SK-MEL-5 (cell line): Measurements from ENCODE around the gene TOMM22. TPM values are rescaled to one million over a fixed set of nuclear protein-coding genes. Genes with fewer than 3 reads are reported as not detected.
A peak's percentile ranks its signal among the peaks of the same experiment; 100 is the strongest.

Experiments
- DNase-seq: peaks from one replicate; pipeline ENCODE4 v3.0.0-alpha.2; 2016; ENCODE audit warnings: low read depth, low spot score
- in situ Hi-C: cut with HindIII; loops from 2 replicates; pipeline ENCODE4 v1.10.0; 2016; ENCODE audit warnings: low sequenced_read_pairs, high pct_unique_total_duplicates, low pct_unique_long_range_greater_than_20kb
- total RNA-seq: library from RNA; depleted of rRNA; stranded (reverse); fragments of >200 nt; shearing (Covaris generic); gene quantifications from 2 replicates; pipeline ENCODE4 v1.2.3, GENCODE V29; 2014

TOMM22 gene
- total RNA-seq, 1 experiment from 2014 or later = 78.4 TPM

GRCh38 chr22:38685761-38686160, 4.0 kb downstream of the TOMM22 start:
- in situ Hi-C loops = no loop called here
- DNase-seq = no peak

DNA sequence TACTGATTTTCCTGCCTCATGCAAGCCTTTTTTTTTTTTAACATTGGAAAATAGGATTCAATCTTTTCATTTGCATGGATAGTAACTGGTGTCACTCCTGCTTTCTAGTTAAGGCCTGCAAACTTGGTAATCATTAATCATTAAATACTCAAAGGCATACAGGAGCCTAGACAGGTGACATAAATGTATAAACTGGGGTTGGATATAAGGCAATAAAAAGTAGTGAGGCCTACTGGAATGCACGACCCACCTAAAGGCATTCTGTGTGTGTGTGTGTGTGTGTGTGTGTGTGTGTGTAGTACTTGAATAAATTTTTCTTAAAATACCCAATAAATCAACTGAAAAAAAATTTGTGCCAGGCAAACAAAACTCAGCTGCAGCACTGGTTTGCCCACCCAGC, 7.9 kb downstream of the TOMM22 start:
- DNase-seq = no peak
- in situ Hi-C loops = no loop called here

DNA sequence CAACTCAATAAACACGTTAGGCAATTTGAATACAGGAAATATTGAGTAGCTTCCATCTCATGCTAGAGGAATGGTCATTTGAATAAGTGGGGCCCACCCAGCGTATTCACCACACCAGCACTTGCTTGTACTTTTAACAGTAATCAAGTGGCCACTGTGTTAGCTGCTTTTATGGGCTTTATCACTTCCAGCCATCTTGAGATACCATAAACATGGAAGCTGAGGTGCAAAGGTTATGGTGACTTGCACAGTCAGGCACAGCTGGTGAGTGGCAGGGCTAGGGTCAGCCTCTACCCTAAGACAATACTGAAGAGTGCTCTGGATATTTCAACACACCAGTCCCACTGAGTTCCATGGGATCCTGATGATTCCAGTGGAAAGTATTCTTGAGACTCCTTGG, 12.3 kb downstream of the TOMM22 start:
- DNase-seq = no peak
- in situ Hi-C loops = no loop called here

- in situ Hi-C loops = no loop called here
- no peak for DNase-seq
Measured at GRCh38 chr22:38694940-38695339, 13.2 kb downstream of the TOMM22 start.

DNA sequence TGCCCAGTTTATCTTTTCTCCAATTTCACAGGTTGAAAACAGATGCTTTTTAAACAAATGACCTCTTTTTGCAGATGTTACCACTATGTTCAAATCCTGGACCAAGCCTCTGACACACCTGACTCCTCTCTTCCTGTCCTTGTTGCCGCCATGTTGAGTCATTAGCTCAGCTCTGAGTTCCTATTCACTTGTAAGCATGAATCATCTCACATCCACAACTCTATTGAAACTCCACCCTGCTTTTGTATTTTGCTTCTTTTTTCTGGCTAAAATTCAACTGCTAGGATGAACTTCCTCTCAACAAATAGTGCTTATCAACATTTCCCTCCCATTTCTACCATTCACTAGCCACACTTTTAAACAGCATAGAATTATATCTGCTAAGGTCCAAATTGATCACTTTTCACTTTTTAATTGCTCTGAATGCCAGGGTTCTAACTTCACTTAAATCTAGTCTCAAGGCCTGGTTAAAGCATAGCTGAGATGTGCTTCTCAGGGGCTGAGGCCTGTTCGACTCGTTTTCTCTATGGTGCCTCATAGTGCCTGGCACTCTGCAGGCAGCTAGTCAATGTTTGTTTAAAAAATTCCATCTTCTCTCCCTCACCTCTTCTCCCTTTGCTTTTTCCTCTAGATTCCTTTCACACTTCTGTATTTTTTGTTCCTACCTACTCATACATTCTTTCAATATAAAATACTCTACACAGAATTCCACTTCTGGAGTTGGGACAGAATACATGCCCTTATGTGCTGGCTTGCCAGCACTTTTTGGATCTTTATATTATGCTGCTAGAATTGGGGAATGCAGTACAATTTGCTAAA, 15.1 kb downstream of the TOMM22 start:
- in situ Hi-C loops = no loop called here
- no peak for DNase-seq

- in situ Hi-C loops = no loop called here
Measured at GRCh38 chr22:38697425-38698089, 15.8 kb downstream of the TOMM22 start.

GRCh38 chr22:38698407-38699094, 16.8 kb downstream of the TOMM22 start:
- no peak for DNase-seq
- in situ Hi-C loops = no loop called here

More at GRCh38 chr22:38697425-38698089, 15.8 kb downstream of the TOMM22 start:
- DNase-seq = no peak

GRCh38 chr22:38699143-38699542, 17.4 kb downstream of the TOMM22 start:
- DNase-seq = no peak
- in situ Hi-C loops = no loop called here

DNA sequence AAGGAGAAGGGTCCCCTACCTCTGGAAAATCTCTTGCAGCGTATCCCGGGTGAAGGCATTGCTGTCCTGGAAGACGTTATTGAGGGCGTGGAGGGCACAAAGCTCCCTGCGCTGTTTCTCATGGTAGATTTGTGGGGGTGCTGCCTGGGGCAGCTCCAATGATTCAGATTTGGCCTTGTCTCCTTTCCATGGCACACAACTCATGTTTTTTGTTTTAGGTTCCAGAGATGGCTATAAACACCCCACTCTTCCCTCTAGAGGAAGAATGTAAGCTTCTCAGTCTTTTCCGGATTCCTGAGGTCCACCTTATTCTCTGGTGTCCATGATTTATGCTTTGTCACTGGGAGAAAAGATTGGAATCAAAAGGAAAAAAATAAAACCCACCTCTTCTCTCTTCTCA, 18.0 kb downstream of the TOMM22 start:
- in situ Hi-C loops = no loop called here
- DNase-seq = no peak

GRCh38 chr22:38700270-38700788, 18.6 kb downstream of the TOMM22 start:
- in situ Hi-C loops = no loop called here
- peak; percentile 67 for DNase-seq

DNA sequence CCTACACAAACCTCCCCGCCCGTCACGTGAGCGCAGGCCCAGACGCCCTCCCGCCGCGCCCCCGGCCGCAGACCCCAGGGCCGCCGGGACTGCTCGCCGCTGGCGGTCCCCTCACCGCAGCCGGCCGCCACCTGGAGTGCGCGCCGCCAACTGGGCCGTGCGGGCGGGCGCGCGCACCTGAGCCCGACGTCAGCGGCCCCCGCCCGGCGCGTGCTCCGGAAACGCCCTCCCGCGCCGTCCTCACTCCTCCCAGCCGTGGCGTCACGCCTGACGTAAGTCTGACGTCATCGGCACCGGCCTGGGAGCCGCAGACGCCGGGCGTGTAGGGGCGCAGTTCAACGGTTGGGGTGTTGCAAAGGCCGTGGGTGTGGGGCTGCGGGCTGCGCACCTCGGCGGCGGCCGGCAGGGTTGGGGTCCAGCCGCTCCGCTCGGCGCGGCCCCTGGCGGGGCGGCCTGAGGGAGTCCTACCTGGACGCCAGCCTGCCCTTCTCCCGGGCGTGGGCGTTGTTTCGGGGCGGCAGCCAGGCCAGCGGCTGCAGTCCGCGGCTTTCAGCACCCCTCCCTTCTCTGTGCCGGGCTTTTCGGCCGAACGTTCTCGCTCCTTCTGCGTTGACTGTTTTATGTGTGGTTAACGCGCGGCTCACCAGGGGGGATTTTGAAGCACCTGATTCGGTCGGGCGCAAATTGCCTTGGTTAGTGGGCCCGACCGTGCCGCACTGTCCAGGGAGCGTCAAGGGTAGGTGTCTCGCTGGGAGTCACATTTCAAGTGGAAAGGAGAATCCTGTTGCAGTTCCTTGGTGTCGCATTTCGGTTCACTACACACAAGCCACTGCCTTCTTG, 19.3 kb downstream of the TOMM22 start, which contains the start of gene JOSD1:
TSS of gene JOSD1 (minus strand) at position 155 of the 840 bp plus-strand sequence. CDS start 956 bp downstream, outside the sequence.
- in situ Hi-C loops = no loop called here
- DNase-seq = peak; percentile 92

DNA sequence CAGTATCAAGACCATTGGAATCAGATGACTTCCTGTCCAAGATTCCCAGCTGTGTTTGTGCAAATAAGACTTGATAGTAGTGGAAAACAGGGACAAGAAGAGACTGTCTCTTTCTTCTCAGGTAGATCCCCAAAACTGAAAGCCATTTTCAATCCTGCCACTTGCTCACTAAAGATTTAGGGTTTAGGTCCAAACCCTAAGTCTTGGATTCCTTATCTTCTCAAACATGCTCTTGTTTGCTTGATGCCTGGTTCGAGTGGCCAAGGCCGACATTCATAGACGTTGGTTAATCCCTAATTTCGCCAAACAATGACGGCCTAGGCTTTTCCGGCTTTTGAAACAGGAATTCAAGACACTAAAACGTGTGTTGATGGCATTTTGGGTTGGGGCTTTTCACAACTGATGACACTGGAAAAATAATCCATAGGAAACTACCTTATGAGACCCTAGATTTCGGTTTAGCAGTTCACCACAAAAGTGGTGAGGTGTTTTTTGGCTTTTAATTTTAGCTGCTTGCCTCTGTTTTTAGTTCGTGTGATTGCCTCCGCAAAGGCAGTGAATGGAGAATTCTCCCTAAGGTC, 23.0 kb downstream of the TOMM22 start:
- in situ Hi-C loops = no loop called here

GRCh38 chr22:38705235-38706100, 23.7 kb downstream of the TOMM22 start, which contains the start of gene GTPBP1:
Gene GTPBP1, plus strand, starts transcription at chr22:38705944. Its CDS starts 12 bp downstream, at chr22:38705956.
- in situ Hi-C loops = no loop called here
- peak; percentile 100 for DNase-seq

More for the DNA sequence above, 23.0 kb downstream of the TOMM22 start:
- no peak for DNase-seq

- DNase-seq = no peak
- in situ Hi-C loops = no loop called here
Measured at GRCh38 chr22:38706101-38706900, 24.5 kb downstream of the TOMM22 start.

GRCh38 chr22:38706901-38707195, 25.1 kb downstream of the TOMM22 start:
- in situ Hi-C loops = no loop called here
- no peak for DNase-seq
